ENCODE results near the gene SDC1.

GRCh38 chr2:20223407-20224163 lies 1.3 kb downstream of the SDC1 start:
- no peak for TF ChIP-seq CTCF (IDR thresholded peaks at IDR 0.05; ENCODE audit: low read depth, low read length)
- peak; percentile 74 for TF ChIP-seq MYC (IDR thresholded peaks at IDR 0.05; ENCODE audit: low read depth, low read length)
- TF ChIP-seq POLR2A (IDR thresholded peaks at IDR 0.05; ENCODE audit: extremely low read depth, insufficient read length), result no peak

Measured in NB4 (cell line).